Tracheal epithelial cell (primary cell): ENCODE measurements around the gene SIRPD. TPM values are rescaled to one million over a fixed set of nuclear protein-coding genes. Genes with fewer than 3 reads are reported as not detected.

ENCODE experiments used
- total RNA-seq: library from RNA; depleted of rRNA; stranded (reverse); fragments of >200 nt; gene quantifications from 2 replicates; pipeline ENCODE4 v1.2.1, GENCODE V29; 2014

SIRPD gene
- not detected in 2 replicates for total RNA-seq

GRCh38 chr20:1557605-1558004, at the start of gene SIRPD:
TSS of gene SIRPD (minus strand) at chr20:1557705. CDS start at chr20:1557653, 52 bp downstream.

GRCh38 chr20:1491281-1491840, 66.1 kb downstream of the SIRPD start, which contains the start of gene SIRPB2:
TSS of gene SIRPB2 (minus strand) at chr20:1491420. CDS start at chr20:1491359, 61 bp downstream.

Other genes with a start within 250 kb of the SIRPD start
- gene SDCBP2, start 228.6 kb downstream of the SIRPD start, total RNA-seq = 48.7 and 80.4 TPM in 2 replicates
- 76.3 and 115 TPM in 2 replicates for gene FKBP1A, start 164.7 kb downstream of the SIRPD start, total RNA-seq
- gene NSFL1C, start 90.9 kb downstream of the SIRPD start, total RNA-seq = 16.8 and 29.2 TPM in 2 replicates
- gene SIRPB2, start 66.3 kb downstream of the SIRPD start, total RNA-seq = 0.21 and 0.48 TPM in 2 replicates
- gene SIRPB1, start 62.3 kb upstream of the SIRPD start, total RNA-seq = 0.48 TPM in 1 of 2 replicates, not detected in the other
- not detected in 2 replicates for gene SIRPG, start 100.1 kb upstream of the SIRPD start, total RNA-seq